ENCODE results near the gene CLK2. TPM values are rescaled to one million over a fixed set of nuclear protein-coding genes. Genes with fewer than 3 reads are reported as not detected.

CLK2 gene
- polyA plus RNA-seq, 1 donor (not counting 4 experiments of a cell fraction or from before 2014, with no cell fraction given) = 45.3 TPM

GRCh38 chr1:155268630-155269029 lies 4.7 kb downstream of the CLK2 start:
- H3K9me1 ChIP-seq (ENCODE audit: control insufficient read depth, extremely low read depth, insufficient read depth, low read length) = no peaks in the 10 kb centered on the region
- no peak for TF ChIP-seq EZH2 (IDR thresholded peaks at IDR 0.05; ENCODE audit: low read length)
- TF ChIP-seq CTCF (optimal IDR thresholded peaks at IDR 0.05 in 1 of 3, IDR thresholded peaks at IDR 0.05 in 1 of 3, conservative IDR thresholded peaks at IDR 0.05 in 1 of 3; ENCODE audit: extremely low read depth in 1 of 3, insufficient read depth in 2 of 3, low read length in 3 of 3) = no peak
- no peaks in the 10 kb centered on the region for H3K27me3 ChIP-seq (ENCODE audit: control insufficient read depth, extremely low read depth, insufficient read depth, low read length)
- H3K36me3 ChIP-seq (ENCODE audit: control insufficient read depth in 2 of 2, extremely low read depth in 1 of 2, insufficient read depth in 2 of 2, low read length in 2 of 2) = peaks cover 43 to 68% of the 10 kb centered on the region in 2 experiments
- peaks cover 3% of the 10 kb centered on the region for H4K20me1 ChIP-seq (ENCODE audit: control insufficient read depth, extremely low read depth, insufficient read depth, low read length)
- DNase-seq (ENCODE audit: low read depth, low spot score) (no peak), FAIRE-seq (no peak)
- H3K9me3 ChIP-seq (ENCODE audit: control insufficient read depth, low read depth, low read length) = no peaks in the 10 kb centered on the region
- H2AFZ ChIP-seq (ENCODE audit: control insufficient read depth, low read length) = no peak overlapping the region
- no peak overlapping the region for H3K9ac ChIP-seq (ENCODE audit: control insufficient read depth, extremely low read depth, insufficient read depth, low read length)
- dilution Hi-C loops (cut with MboI; ENCODE audit: extremely low pct_ligation_motif_present, low sequenced_read_pairs) = no loop called here
- H3K79me2 ChIP-seq (ENCODE audit: control insufficient read depth, insufficient read depth, low read length) = peaks cover 37% of the 10 kb centered on the region
- no peak overlapping the region for H3K4me3 ChIP-seq (ENCODE audit: control insufficient read depth in 2 of 3, extremely low read depth in 1 of 3, insufficient read depth in 2 of 3, low read depth in 1 of 3, low read length in 3 of 3)
- H3K4me1 ChIP-seq (ENCODE audit: control insufficient read depth, extremely low read depth, insufficient read depth, low read length) = peaks cover 10% of the 10 kb centered on the region
- H3K27ac ChIP-seq (ENCODE audit: control insufficient read depth, insufficient read depth, low read length) = no peak overlapping the region
- H3K4me2 ChIP-seq (ENCODE audit: control insufficient read depth, extremely low read depth, insufficient read depth, low read depth, low read length) = no peak overlapping the region

- Histone ChIP-seq H3K27me3 (ENCODE audit: control insufficient read depth, extremely low read depth, insufficient read depth, low read length) (no peaks in the 10 kb centered on the region), H3K4me1 (ENCODE audit: control insufficient read depth, extremely low read depth, insufficient read depth, low read length) (peaks cover 10% of the 10 kb centered on the region), H3K4me3 (ENCODE audit: control insufficient read depth in 2 of 3, extremely low read depth in 1 of 3, insufficient read depth in 2 of 3, low read depth in 1 of 3, low read length in 3 of 3) (no peak overlapping the region), H3K27ac (ENCODE audit: control insufficient read depth, insufficient read depth, low read length) (no peak overlapping the region), H4K20me1 (ENCODE audit: control insufficient read depth, extremely low read depth, insufficient read depth, low read length) (peaks cover 3% of the 10 kb centered on the region), H3K9ac (ENCODE audit: control insufficient read depth, extremely low read depth, insufficient read depth, low read length) (no peak overlapping the region), H3K9me3 (ENCODE audit: control insufficient read depth, low read depth, low read length) (no peaks in the 10 kb centered on the region), H3K9me1 (ENCODE audit: control insufficient read depth, extremely low read depth, insufficient read depth, low read length) (no peaks in the 10 kb centered on the region), H3K4me2 (ENCODE audit: control insufficient read depth, extremely low read depth, insufficient read depth, low read depth, low read length) (no peak overlapping the region), H2AFZ (ENCODE audit: control insufficient read depth, low read length) (no peak overlapping the region), H3K36me3 (ENCODE audit: control insufficient read depth in 2 of 2, extremely low read depth in 1 of 2, insufficient read depth in 2 of 2, low read length in 2 of 2) (peaks cover 47 to 79% of the 10 kb centered on the region in 2 experiments), H3K79me2 (ENCODE audit: control insufficient read depth, insufficient read depth, low read length) (peaks cover 31% of the 10 kb centered on the region)
- DNase-seq (ENCODE audit: low read depth, low spot score) = no peak
- TF ChIP-seq CTCF (optimal IDR thresholded peaks at IDR 0.05 in 1 of 3, IDR thresholded peaks at IDR 0.05 in 1 of 3, conservative IDR thresholded peaks at IDR 0.05 in 1 of 3; ENCODE audit: extremely low read depth in 1 of 3, insufficient read depth in 2 of 3, low read length in 3 of 3) (no peak), EZH2 (IDR thresholded peaks at IDR 0.05; ENCODE audit: low read length) (no peak)
- FAIRE-seq = no peak
- dilution Hi-C loops (cut with MboI; ENCODE audit: extremely low pct_ligation_motif_present, low sequenced_read_pairs) = no loop called here
Observed at GRCh38 chr1:155267373-155267772, 5.9 kb downstream of the CLK2 start.
